Measurements from ENCODE around the gene LGALS1. TPM values are rescaled to one million over a fixed set of nuclear protein-coding genes. Genes with fewer than 3 reads are reported as not detected.

Gene LGALS1
- total RNA-seq = 895 TPM

GRCh38 chr22:37674951-37675929 is at the start of gene LGALS1:
Gene LGALS1, plus strand, starts transcription at chr22:37675636. Its CDS starts 67 bp downstream, at chr22:37675703.

GRCh38 chr22:37639070-37639760 is 36.2 kb upstream of the LGALS1 start, which contains the start of gene SH3BP1:
Gene SH3BP1, plus strand, starts transcription at chr22:37639669. Its CDS starts 119 bp downstream, at chr22:37639788.

GRCh38 chr22:37658133-37659065 is 17.0 kb upstream of the LGALS1 start, which contains the start of gene PDXP:
Gene PDXP, plus strand, starts transcription at chr22:37658723. Its CDS starts 60 bp downstream, at chr22:37658783.

GRCh38 chr22:37686002-37686982 is 10.9 kb downstream of the LGALS1 start, which contains the start of gene NOL12:
Gene NOL12, plus strand, starts transcription at chr22:37686343. Its CDS starts 50 bp downstream, at chr22:37686393.

GRCh38 chr22:37696657-37697537 is 21.5 kb downstream of the LGALS1 start, which contains the start of gene TRIOBP:
Gene TRIOBP, plus strand, starts transcription at chr22:37697048. Its CDS starts 4,318 bp downstream, at chr22:37701366.

Small RNA genes within 50 kb of the gene (small RNA-seq; reads per million reads assigned to genes)
- gene RN7SL385P (ENCODE audit: low replicate concordance) = 0.16 reads per million

Other genes with a start within 250 kb of the LGALS1 start
- gene ELFN2, start 248.2 kb upstream of the LGALS1 start, total RNA-seq = 1.5 TPM
- 9.6 TPM for gene MFNG, start 189.3 kb upstream of the LGALS1 start, total RNA-seq
- gene CARD10, start 156.2 kb upstream of the LGALS1 start, total RNA-seq = 18.7 TPM
- gene CDC42EP1, start 115.2 kb upstream of the LGALS1 start, total RNA-seq = 40.2 TPM
- gene LGALS2, start 95.5 kb upstream of the LGALS1 start, total RNA-seq = 8.2 TPM
- 52.0 TPM for gene GGA1, start 66.8 kb upstream of the LGALS1 start, total RNA-seq
- 11.7 TPM for gene SH3BP1, start 36.0 kb upstream of the LGALS1 start, total RNA-seq
- gene PDXP, start 16.9 kb upstream of the LGALS1 start, total RNA-seq = 11.3 TPM
- gene NOL12, start 10.7 kb downstream of the LGALS1 start, total RNA-seq = 13.5 TPM
- gene TRIOBP, start 21.4 kb downstream of the LGALS1 start, total RNA-seq = 94.7 TPM
- gene GCAT, start 132.3 kb downstream of the LGALS1 start, total RNA-seq = 16.9 TPM
- gene GALR3, start 147.7 kb downstream of the LGALS1 start, total RNA-seq = 0.23 TPM
- gene ANKRD54, start 168.7 kb downstream of the LGALS1 start, total RNA-seq = 23.7 TPM
- 592 TPM for gene EIF3L, start 173.8 kb downstream of the LGALS1 start, total RNA-seq
- gene MICALL1, start 230.7 kb downstream of the LGALS1 start, total RNA-seq = 26.1 TPM

Measured in metanephros (tissue), 2 donors.